HUES6 (cell line): Measurements from ENCODE around the gene AMPD3.

Source experiments
- H3K27ac ChIP-seq: 2 replicates; pipeline ENCODE4 v1.7.0; 2013; ENCODE audit warnings: low read depth, mild to moderate bottlenecking, low read length, inconsistent platforms
- H3K27me3 ChIP-seq: 2 replicates; pipeline ENCODE4 v1.6.1; 2013; ENCODE audit warnings: low read length; ENCODE audit not compliant: control insufficient read depth, insufficient read depth
- H3K36me3 ChIP-seq: 2 replicates; pipeline ENCODE4 v1.6.1; 2013; ENCODE audit warnings: low read length; ENCODE audit not compliant: control insufficient read depth, insufficient read depth
- H3K4me1 ChIP-seq: 2 replicates; pipeline ENCODE4 v1.6.1; 2013; ENCODE audit warnings: low read length; ENCODE audit not compliant: control insufficient read depth, insufficient read depth
- H3K4me3 ChIP-seq: 2 replicates; pipeline ENCODE4 v1.5.1; 2013; ENCODE audit warnings: low read depth, low read length
- H3K9ac ChIP-seq: one replicate; pipeline ENCODE4 v1.6.1; 2013; ENCODE audit warnings: mild to moderate bottlenecking, low read length
- H3K9me3 ChIP-seq: 2 replicates; pipeline ENCODE4 v1.6.1; 2013; ENCODE audit warnings: low read depth, low read length; ENCODE audit not compliant: control insufficient read depth, insufficient read depth

The AMPD3 gene

DNA sequence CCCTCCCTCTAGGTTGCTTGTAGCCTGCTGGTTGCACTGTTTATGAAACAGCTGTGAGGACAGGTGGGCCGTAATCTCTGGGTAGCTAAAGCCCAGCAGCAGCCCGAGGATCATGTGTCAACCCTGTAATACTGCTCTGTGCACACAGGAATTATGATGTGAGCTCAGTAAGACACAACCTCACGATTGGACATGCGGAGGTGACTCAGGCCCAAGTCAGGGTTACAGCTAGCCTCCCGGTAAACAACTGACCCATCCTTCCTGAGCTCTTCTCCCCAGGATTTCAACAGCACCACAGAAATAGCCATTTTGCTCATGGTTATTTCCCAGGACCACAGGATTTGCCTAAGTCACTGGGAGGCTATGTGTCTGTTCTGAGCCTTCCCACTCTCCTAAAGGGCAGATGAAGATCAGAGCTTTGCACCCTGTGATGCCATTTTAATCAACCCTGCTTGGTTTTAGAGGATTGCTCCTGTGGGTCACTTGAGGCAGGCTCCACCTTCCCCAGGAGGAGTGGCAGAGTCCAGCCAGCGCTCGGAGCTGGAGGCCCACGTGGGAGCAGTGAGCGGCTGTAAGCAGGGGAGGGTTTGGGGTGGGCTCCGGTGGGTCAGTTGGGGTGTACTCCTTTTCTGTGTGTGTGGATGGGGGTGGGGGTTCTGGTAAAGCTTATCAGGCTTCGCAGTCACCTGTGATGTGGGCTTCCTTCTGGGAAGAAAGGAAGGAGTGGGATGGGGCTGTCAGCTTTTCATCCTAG is at the start of gene AMPD3:
AMPD3 (plus strand) TSS at position 387 of the 754 bp plus-strand sequence. CDS start 6,256 bp downstream, outside the sequence.
- Histone ChIP-seq H3K27me3 (peaks cover 24% of the 10 kb centered on the region), H3K9me3 (no peaks in the 10 kb centered on the region), H3K4me1 (peaks cover 35% of the 10 kb centered on the region), H3K27ac (no peak within 1 kb of the TSS), H3K9ac (no peak within 1 kb of the TSS), H3K36me3 (no peaks in the 10 kb centered on the region), H3K4me3 (peak within 1 kb of the TSS; percentile 7)

DNA sequence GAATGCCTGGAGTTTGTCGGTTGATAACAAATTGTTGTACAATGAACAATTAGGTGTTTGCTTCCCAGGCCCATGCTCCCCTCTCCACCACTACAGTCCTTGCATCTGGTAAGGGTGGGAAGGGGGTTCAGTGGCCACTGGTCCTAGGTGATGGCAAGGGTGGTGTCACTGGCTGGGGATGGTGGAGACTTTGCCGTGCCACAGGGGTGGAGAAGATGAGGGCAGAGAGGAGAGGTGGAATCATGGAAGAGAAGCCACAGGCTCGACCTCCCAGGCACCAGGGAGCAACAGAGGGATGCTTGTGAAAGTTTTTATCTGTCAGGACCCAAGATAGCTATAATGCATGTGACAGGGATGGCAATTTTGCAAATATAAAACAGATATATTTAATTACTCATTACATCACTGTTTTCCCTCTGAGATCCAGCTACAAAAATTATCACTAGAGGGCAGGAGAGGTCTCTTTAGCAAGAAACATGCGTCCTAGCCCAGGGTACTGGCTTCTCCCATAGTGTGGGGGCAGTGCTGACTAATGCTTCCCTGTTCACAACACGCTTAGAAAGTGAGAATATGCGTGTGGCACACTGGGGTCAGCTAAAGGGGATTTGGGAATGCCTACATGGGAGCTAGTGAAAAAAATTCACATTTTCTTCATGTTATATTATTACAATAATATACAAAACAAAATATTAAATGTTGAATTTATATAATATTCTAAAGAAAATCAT is 49.0 kb upstream of the AMPD3 start:
- H3K9me3 ChIP-seq: no peaks in the 10 kb centered on the region
- peaks cover 8% of the 10 kb centered on the region; the same call in 1 of the 2 replicates for H3K4me1 ChIP-seq
- no peak overlapping the region for H3K9ac ChIP-seq
- no peaks in the 10 kb centered on the region for H3K36me3 ChIP-seq
- H3K4me3 ChIP-seq: no peak overlapping the region
- H3K27ac ChIP-seq: no peak overlapping the region
- H3K27me3 ChIP-seq: no peaks in the 10 kb centered on the region

DNA sequence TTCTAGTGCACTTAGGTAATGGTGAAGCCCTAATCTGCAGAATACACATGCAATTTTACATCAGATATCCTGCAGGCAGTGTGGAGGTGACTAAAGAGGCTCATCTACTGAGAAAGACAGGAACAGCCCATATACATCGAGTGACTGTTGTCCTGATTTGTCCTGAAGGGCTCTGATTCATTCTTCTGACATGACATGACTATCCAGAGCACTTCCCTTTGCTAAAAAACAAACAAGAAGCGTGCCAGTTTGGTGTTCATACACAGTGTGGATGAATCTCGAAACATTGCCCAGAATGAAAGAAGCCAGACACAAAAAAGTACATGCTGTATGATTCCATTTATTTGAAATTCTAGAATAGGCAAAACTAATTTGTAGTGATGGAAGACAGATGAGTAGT is 48.0 kb upstream of the AMPD3 start:
- no peaks in the 10 kb centered on the region for H3K36me3 ChIP-seq
- no peak overlapping the region for H3K4me3 ChIP-seq
- no peak overlapping the region for H3K27ac ChIP-seq
- no peak overlapping the region for H3K9ac ChIP-seq
- H3K27me3 ChIP-seq: no peaks in the 10 kb centered on the region
- peaks cover 8% of the 10 kb centered on the region; the same call in 1 of the 2 replicates for H3K4me1 ChIP-seq
- H3K9me3 ChIP-seq: no peaks in the 10 kb centered on the region

DNA sequence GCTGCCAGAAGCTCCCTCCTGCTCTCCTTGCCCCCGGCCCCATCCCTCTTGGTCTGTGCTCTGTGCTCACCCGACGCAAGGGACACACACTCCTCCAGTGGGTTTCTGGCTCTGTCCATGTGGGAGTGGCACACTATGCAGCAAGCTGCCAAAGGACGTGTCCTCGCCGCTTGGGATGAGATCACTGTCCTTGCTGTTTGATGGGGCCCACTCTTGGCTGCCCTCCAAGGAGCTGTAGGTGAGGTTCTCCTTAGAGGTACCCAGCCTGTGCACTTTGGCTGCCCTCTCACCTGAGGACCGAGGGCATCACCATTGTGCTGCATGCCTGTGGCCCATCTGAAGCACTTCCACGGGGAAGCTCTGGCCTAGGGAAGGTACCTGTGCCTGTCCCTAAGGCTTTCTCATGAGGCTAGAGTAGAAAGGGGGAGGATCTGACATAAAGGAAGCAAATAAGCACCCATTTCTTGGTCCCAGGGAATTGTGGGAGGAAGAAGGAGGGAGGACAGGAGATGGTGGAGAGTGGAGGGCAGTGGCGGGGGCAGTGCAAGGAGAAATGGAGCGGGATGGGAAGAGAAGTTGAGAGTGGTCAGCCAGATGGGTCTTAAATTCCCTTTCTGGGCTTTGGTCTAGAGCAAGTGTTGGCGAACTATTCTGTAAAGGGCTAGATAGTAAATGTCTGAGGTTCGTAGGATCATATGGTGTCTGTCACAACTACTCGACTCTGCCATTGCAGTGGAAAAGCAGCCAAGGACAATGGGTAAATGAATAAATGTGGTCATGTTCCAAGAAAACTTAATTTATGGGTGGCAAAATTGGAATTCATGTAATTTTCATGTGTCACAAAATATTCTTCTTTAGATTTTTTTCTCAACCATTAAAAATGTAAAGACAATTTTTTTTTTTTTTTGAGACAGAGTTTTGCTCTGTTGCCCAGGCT is 47.0 kb upstream of the AMPD3 start:
- no peaks in the 10 kb centered on the region for H3K27me3 ChIP-seq
- no peak overlapping the region for H3K4me3 ChIP-seq
- H3K4me1 ChIP-seq: peaks cover 8% of the 10 kb centered on the region; the same call in 1 of the 2 replicates
- H3K9me3 ChIP-seq: no peaks in the 10 kb centered on the region
- no peak overlapping the region for H3K9ac ChIP-seq
- H3K36me3 ChIP-seq: no peaks in the 10 kb centered on the region
- no peak overlapping the region for H3K27ac ChIP-seq

DNA sequence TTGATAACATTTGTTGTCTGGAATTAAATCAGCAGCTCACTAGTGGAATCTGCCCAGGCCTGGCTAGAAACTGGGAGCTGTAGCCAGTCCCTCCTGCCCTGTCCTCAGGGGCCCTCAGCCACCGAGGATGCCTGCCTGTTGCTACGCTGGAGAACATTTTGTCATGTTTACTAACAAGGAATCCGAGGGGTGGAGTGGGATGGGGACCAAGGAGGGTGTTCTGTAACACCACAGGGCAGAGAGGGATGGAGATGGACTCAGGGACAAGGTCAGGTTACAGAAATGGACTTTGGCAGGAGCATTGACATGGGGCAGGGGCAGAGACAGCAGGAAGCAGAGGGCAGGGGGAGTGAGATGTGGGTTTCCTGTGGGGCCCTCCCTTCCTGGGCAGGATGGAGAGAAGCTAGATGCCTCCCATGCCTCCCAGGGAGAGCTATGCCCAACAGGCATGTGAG is 45.8 kb upstream of the AMPD3 start:
- H3K36me3 ChIP-seq: no peaks in the 10 kb centered on the region
- no peaks in the 10 kb centered on the region for H3K9me3 ChIP-seq
- no peak overlapping the region for H3K4me3 ChIP-seq
- peaks cover 10% of the 10 kb centered on the region; the same call in 1 of the 2 replicates for H3K4me1 ChIP-seq
- no peak overlapping the region for H3K27ac ChIP-seq
- H3K9ac ChIP-seq: no peak overlapping the region
- H3K27me3 ChIP-seq: no peaks in the 10 kb centered on the region

DNA sequence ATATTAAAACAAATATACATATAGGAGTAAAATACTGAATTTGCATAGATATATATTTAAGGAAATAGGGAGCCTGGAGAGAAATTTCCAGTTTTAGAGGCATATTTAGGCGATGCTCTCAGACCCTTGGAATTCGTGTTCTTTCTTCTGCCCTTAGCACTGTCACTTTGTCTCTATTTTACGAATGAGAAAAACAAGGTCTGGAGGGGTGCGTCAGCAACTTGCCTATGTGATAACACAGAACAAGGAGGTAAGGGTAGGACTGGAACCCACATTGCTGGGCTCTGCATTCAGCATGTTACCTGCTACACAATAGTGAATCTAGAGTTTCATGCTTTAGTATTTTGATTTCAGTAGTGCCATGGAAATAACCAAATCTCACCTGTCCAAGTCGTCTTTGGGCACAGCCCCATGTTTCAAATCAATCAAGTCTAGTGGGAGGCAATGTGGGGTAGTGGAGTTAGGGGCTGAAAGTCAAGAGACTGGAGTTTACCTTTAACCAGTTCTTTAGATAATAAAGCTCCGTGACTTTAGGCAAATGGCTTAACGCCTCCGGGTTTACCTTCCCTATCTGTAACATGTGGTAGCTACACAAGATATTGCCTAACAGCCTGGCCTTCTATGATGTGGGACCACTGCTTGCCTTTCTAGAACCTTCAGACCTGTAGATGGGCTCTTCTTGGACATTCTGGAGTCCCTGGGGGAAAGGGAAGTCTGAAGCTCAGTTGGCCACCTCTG is 44.8 kb upstream of the AMPD3 start:
- H3K9ac ChIP-seq: no peak overlapping the region
- no peak overlapping the region for H3K27ac ChIP-seq
- no peaks in the 10 kb centered on the region for H3K27me3 ChIP-seq
- peaks cover 13% of the 10 kb centered on the region; the same call in 1 of the 2 replicates for H3K4me1 ChIP-seq
- H3K9me3 ChIP-seq: no peaks in the 10 kb centered on the region
- H3K36me3 ChIP-seq: no peaks in the 10 kb centered on the region
- H3K4me3 ChIP-seq: no peak overlapping the region

DNA sequence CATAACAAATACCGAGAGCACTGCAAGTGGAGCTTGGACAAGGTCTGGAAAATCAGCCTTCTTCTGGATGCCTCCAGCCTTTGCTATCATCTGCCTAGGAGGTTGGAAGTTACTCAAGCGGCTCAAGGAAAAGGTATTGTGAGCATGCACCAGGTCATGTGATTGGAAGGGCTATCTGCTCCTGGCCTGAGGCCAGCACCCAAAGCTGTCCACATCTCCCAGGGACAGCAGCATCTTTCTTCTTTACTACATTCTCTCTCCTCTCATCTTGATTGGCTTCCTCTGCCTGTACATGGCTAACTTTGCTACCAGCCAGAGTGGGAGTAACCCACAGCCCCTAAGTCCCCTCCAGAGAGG is 44.2 kb upstream of the AMPD3 start:
- H3K27me3 ChIP-seq: no peaks in the 10 kb centered on the region

DNA sequence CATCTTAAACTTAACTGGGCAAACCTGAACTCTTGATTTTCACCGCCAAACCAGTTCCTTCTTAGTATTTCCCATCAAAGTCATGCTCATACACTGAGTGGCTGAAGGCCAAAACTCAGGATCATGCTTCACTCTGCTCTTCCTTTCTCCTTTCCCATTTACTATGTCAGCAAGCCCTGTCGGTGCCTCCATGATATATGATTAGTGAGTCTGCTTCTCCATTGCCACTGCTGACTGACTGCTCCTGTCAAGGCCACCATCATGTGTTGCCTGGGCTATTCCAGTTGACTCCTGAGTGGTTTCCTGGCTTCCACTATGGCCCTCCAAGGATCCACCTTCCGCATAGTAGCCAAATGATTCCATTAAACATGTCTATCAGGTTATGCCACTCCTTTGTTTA is 42.8 kb upstream of the AMPD3 start:
- Histone ChIP-seq H3K9ac (no peak overlapping the region), H3K4me3 (no peak overlapping the region), H3K4me1 (peaks cover 10% of the 10 kb centered on the region; the same call in 1 of the 2 replicates), H3K27me3 (no peaks in the 10 kb centered on the region), H3K27ac (no peak overlapping the region), H3K9me3 (no peaks in the 10 kb centered on the region), H3K36me3 (no peaks in the 10 kb centered on the region)

More for the DNA sequence above, 44.2 kb upstream of the AMPD3 start:
- H3K4me3 ChIP-seq: no peak overlapping the region
- no peak overlapping the region for H3K9ac ChIP-seq
- H3K9me3 ChIP-seq: no peaks in the 10 kb centered on the region
- no peaks in the 10 kb centered on the region for H3K36me3 ChIP-seq
- H3K27ac ChIP-seq: no peak overlapping the region
- H3K4me1 ChIP-seq: peaks cover 12% of the 10 kb centered on the region; the same call in 1 of the 2 replicates

DNA sequence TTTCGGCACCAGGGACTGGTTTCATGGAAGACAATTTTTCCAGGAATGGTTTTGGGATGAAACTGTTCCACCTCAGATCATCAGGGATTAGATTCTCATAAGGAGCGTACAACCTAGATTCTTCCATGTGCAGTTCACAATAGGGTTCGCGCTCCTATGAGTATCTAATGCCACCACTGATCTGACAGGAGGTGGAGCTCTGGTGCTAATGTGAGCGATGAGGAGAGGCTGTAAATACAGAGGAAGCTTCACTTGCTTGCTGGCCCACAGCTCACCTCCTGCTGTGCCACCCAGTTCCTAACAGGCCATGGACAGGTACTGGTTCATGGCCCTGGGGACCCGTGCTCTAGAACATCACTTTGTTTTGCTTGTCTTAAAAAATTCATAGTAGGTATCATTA is 41.8 kb upstream of the AMPD3 start:
- H3K9me3 ChIP-seq: no peaks in the 10 kb centered on the region
- H3K4me3 ChIP-seq: no peak overlapping the region
- H3K27me3 ChIP-seq: no peaks in the 10 kb centered on the region
- peaks cover 10% of the 10 kb centered on the region; the same call in 1 of the 2 replicates for H3K4me1 ChIP-seq
- H3K9ac ChIP-seq: no peak overlapping the region
- no peaks in the 10 kb centered on the region for H3K36me3 ChIP-seq
- H3K27ac ChIP-seq: no peak overlapping the region

DNA sequence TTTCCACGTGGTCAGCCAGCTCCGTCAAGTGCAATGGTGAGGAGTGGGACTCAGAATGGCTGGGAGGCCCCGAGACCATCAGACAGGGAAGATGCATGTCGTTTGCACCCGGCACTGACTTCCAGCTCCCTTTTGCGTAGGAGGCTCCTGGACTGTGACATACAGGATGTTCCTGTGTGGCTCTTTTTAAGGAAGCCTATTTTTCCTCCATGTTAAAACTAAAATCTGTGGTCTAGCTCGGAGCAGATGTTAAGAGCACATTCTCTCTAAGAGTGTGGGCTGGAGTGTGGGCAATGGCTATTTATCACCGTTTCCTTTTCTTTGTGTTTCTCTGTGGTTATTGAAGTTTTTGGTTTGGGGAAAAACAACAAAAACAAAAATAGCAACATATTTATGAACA is 40.9 kb upstream of the AMPD3 start:
- Histone ChIP-seq H3K27me3 (no peaks in the 10 kb centered on the region), H3K9me3 (no peaks in the 10 kb centered on the region), H3K36me3 (no peaks in the 10 kb centered on the region), H3K9ac (no peak overlapping the region), H3K4me3 (no peak overlapping the region), H3K4me1 (peaks cover 10% of the 10 kb centered on the region; the same call in 1 of the 2 replicates), H3K27ac (no peak overlapping the region)
